OCI-LY1 (cell line): Measurements from ENCODE around the gene ATP11B.

Experiments used
- EZH2 ChIP-seq: fragments of 200-600 bp; sonication (generic), shearing (Covaris generic); IDR thresholded peaks from 2 replicates; pipeline ENCODE4 v1.8.0; 2017; ENCODE audit warnings: borderline replicate concordance, mixed run types, mild to moderate bottlenecking, antibody characterized with exemption, low read length, moderate library complexity, mixed read lengths
- TF ChIP-seq, protein P1 (sequence below): fragments of 200-600 bp; sonication (generic), shearing (Covaris generic); IDR thresholded peaks from 2 replicates; pipeline ENCODE4 v1.5.1; 2017; ENCODE audit warnings: mild to moderate bottlenecking, antibody characterized with exemption, low read length, moderate library complexity, mixed read lengths

DNA sequence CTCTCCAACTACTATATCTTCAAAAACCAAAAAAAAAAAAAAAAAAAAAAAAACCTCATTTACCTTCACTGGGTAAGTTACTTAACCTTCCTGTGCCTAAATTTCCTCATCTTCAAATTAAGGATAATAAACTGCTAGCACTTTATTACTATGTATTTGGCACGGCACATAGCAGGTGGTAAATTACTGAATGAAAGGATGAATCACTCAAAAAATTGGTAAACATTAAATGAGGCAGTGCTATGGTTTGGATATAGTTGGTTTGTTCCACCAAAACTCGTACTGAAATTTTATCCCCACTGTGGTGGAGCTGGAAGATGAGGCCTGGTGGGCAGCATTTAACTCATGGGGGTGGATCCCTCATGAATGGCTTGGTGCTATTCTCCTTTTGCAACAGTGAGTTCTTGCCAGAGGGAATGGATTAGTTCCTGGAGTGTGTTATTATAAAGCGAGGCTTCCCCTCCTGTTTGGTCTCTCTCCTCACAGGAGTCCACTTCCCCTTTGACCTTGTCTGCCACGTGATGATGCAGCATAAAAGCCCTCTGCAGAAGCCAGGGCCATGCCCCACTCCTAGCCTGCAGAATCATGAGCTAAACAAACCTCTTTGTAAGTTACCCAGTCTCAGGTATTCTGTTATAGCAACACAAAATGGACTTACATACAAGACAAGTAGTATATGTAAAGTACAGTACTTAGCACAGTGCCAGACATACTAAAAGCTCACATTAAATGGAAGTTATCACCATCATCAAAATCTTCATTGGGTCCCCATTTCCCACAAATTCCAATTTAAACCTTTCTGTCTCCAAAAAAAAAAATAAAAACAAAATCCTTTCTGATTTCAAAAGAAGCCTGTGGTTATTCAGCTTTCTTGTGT is 166.4 kb downstream of the ATP11B start:
- no peak for TF ChIP-seq EZH2
- TF ChIP-seq, protein P1, sequence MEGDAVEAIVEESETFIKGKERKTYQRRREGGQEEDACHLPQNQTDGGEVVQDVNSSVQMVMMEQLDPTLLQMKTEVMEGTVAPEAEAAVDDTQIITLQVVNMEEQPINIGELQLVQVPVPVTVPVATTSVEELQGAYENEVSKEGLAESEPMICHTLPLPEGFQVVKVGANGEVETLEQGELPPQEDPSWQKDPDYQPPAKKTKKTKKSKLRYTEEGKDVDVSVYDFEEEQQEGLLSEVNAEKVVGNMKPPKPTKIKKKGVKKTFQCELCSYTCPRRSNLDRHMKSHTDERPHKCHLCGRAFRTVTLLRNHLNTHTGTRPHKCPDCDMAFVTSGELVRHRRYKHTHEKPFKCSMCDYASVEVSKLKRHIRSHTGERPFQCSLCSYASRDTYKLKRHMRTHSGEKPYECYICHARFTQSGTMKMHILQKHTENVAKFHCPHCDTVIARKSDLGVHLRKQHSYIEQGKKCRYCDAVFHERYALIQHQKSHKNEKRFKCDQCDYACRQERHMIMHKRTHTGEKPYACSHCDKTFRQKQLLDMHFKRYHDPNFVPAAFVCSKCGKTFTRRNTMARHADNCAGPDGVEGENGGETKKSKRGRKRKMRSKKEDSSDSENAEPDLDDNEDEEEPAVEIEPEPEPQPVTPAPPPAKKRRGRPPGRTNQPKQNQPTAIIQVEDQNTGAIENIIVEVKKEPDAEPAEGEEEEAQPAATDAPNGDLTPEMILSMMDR: no peak
